ENCODE data around the gene UBE2Z. TPM values are rescaled to one million over a fixed set of nuclear protein-coding genes. Genes with fewer than 3 reads are reported as not detected.

UBE2Z gene
- total RNA-seq, 1 experiment from 2014 or later: 131 TPM

DNA sequence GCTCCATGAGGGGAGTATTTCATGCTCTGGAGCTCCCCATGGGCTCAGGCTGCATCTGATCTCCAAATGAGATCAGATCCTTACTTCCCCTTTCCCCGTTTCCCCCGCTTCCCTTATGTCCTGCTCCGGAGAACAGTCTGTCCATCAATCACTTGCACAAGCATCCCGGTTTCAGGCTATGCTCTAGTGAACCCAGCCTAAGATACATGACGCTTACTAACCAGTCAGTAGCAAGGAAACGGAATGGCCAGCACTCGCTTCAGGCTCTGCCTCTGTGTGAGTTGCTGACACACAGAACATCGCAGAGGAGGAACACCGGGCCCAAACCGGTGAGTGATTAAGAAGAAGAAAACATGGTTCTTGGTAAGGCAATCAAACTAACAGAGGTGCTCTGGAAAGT lies 25.0 kb upstream of the UBE2Z start:
- BruUV-seq (replicated peaks): no TSS peak
- ChIA-PET CTCF (no interaction called here), POLR2A (ENCODE audit: unreplicated experiment) (no interaction called here)
- TF ChIP-seq EZH2phosphoT487 (IDR thresholded peaks at IDR 0.05; ENCODE audit: borderline replicate concordance, low read length) (no peak), EZH2 (IDR thresholded peaks at IDR 0.05; ENCODE audit: low read length, unreplicated experiment) (no peak)
- TF ChIP-seq, protein P1, sequence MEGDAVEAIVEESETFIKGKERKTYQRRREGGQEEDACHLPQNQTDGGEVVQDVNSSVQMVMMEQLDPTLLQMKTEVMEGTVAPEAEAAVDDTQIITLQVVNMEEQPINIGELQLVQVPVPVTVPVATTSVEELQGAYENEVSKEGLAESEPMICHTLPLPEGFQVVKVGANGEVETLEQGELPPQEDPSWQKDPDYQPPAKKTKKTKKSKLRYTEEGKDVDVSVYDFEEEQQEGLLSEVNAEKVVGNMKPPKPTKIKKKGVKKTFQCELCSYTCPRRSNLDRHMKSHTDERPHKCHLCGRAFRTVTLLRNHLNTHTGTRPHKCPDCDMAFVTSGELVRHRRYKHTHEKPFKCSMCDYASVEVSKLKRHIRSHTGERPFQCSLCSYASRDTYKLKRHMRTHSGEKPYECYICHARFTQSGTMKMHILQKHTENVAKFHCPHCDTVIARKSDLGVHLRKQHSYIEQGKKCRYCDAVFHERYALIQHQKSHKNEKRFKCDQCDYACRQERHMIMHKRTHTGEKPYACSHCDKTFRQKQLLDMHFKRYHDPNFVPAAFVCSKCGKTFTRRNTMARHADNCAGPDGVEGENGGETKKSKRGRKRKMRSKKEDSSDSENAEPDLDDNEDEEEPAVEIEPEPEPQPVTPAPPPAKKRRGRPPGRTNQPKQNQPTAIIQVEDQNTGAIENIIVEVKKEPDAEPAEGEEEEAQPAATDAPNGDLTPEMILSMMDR (conservative IDR thresholded peaks at IDR 0.05; ENCODE audit: low read depth, low read length): no peak
- no peak overlapping the region for H3K9ac ChIP-seq (ENCODE audit: low read length)
- H3K27me3 ChIP-seq (ENCODE audit: low read length): no peaks in the 10 kb centered on the region
- DNase-seq (no peak), ATAC-seq (no peak)
- H3K4me3 ChIP-seq (ENCODE audit: low read length): no peak overlapping the region
- H3K4me1 ChIP-seq (ENCODE audit: insufficient read depth, low read length): no peaks in the 10 kb centered on the region
- intact Hi-C loops (cut with micrococcal nuclease): no loop called here
- no peak overlapping the region for H3K4me2 ChIP-seq (ENCODE audit: low read length)
- H3F3A ChIP-seq (ENCODE audit: low read length, unreplicated experiment): no peaks in the 10 kb centered on the region
- no peaks in the 10 kb centered on the region for H4K20me1 ChIP-seq (ENCODE audit: low read length)
- H3K9me2 ChIP-seq (replicated peaks; ENCODE audit: low read length): no peaks in the 10 kb centered on the region
- H2AFZ ChIP-seq (ENCODE audit: low read length): no peak overlapping the region
- H3K79me2 ChIP-seq (ENCODE audit: low read length): no peaks in the 10 kb centered on the region
- no peaks in the 10 kb centered on the region for H3K36me3 ChIP-seq (ENCODE audit: low read depth, low read length)
- no peak overlapping the region for H3K27ac ChIP-seq (ENCODE audit: low read length)
- no peaks in the 10 kb centered on the region for H3K9me3 ChIP-seq (ENCODE audit: low read length)

DNA sequence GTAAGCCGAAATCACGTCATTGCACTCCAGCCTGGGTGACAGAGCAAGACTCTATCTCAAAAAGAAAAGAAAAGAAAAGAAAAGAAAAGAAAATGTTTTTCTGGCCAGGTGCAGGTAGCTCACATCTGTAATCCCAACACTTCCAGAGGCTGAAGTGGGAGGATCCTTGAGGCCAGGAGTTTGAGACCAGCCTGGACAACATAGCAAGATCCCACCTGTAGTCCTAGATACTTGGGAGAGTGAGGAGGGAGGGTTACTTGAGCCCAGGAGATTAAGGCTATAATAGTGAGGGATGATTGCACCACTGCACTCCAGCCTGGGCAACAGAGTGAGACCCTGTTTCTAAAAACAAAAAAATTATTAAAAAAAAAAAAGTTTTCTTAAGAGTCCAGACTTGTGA lies 18.1 kb upstream of the UBE2Z start:
- no TSS peak for BruUV-seq (replicated peaks)
- ATAC-seq: no peak
- no peaks in the 10 kb centered on the region for H3F3A ChIP-seq (ENCODE audit: low read length, unreplicated experiment)
- CTCF ChIA-PET: no interaction called here
- no peaks in the 10 kb centered on the region for H3K9me3 ChIP-seq (ENCODE audit: low read length)
- H4K20me1 ChIP-seq (ENCODE audit: low read length): no peaks in the 10 kb centered on the region
- H3K36me3 ChIP-seq (ENCODE audit: low read depth, low read length): peaks cover 8% of the 10 kb centered on the region
- no peaks in the 10 kb centered on the region for H3K27me3 ChIP-seq (ENCODE audit: low read length)
- H3K9ac ChIP-seq (ENCODE audit: low read length): no peak overlapping the region
- no peak overlapping the region for H3K4me2 ChIP-seq (ENCODE audit: low read length)
- no peak for TF ChIP-seq EZH2phosphoT487 (IDR thresholded peaks at IDR 0.05; ENCODE audit: borderline replicate concordance, low read length)
- no peak for TF ChIP-seq EZH2 (IDR thresholded peaks at IDR 0.05; ENCODE audit: low read length, unreplicated experiment)
- TF ChIP-seq, protein P1 (conservative IDR thresholded peaks at IDR 0.05; ENCODE audit: low read depth, low read length): no peak
- POLR2A ChIA-PET (ENCODE audit: unreplicated experiment): no interaction called here
- peaks cover 33% of the 10 kb centered on the region for H3K79me2 ChIP-seq (ENCODE audit: low read length)
- H2AFZ ChIP-seq (ENCODE audit: low read length): no peak overlapping the region
- intact Hi-C loops (cut with micrococcal nuclease): loop anchor here (5.0 kb wide), 1 partner anchor 302 kb away; no protein-coding TSS in a partner anchor
- H3K4me3 ChIP-seq (ENCODE audit: low read length): no peak overlapping the region
- peaks cover 20% of the 10 kb centered on the region for H3K4me1 ChIP-seq (ENCODE audit: insufficient read depth, low read length)
- no peak for DNase-seq
- H3K9me2 ChIP-seq (replicated peaks; ENCODE audit: low read length): no peaks in the 10 kb centered on the region
- no peak overlapping the region for H3K27ac ChIP-seq (ENCODE audit: low read length)

DNA sequence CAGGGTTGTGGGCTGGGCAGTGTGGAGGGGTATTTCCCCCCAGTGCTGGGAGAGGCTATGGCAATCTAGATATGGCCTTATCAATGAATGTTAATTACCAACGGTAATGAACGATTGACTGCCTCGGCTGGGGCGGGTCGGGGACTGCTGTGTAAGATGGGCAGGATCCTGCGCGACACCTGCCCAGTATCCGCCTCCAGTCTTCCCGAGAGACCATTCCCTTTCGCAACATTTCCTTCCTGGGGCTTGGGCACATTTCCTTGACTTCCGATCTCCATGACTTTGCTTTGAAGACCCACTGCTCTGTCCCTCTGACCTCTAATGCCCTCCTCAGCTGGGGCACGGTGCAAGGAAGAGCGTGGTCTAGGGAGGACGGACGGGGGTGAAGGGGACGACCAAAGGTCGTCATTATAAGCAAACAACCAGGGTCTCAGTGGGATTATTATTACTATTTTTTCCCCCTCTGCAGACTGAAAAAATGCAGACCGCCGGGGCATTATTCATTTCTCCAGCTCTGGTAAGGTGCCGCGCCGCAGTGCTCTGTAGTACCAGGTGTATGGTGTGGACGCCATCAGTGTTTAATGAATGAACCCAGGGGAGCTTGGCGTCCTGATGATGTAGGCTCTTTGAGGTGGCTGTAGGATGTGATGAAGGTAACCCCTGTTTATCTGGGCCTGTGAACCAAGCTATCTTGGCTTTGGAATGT lies 15.1 kb upstream of the UBE2Z start:
- no peaks in the 10 kb centered on the region for H3K9me3 ChIP-seq (ENCODE audit: low read length)
- DNase-seq (no peak), ATAC-seq (no peak)
- peak overlapping the region; percentile 97 for H3K4me2 ChIP-seq (ENCODE audit: low read length)
- H4K20me1 ChIP-seq (ENCODE audit: low read length): no peaks in the 10 kb centered on the region
- ChIA-PET POLR2A (ENCODE audit: unreplicated experiment) (interaction anchor here (0.5 to 1.0 kb wide), 9 partner anchors 8 to 1746 kb away, joined by 3 to 19 read pairs (median 4); partner anchors contain the start of genes SNF8 and TTLL6), CTCF (interaction anchor here (0.6 to 2.0 kb wide), 7 partner anchors 14 to 423 kb away, joined by 3 to 13 read pairs (median 4); no protein-coding TSS in a partner anchor)
- peak overlapping the region; percentile 69 for H3K27ac ChIP-seq (ENCODE audit: low read length)
- H3K4me3 ChIP-seq (ENCODE audit: low read length): peak overlapping the region; percentile 95
- H3K9ac ChIP-seq (ENCODE audit: low read length): peak overlapping the region; percentile 98
- peaks cover 32% of the 10 kb centered on the region for H3K36me3 ChIP-seq (ENCODE audit: low read depth, low read length)
- TSS peak; percentile 71 for BruUV-seq (replicated peaks)
- H3K27me3 ChIP-seq (ENCODE audit: low read length): no peaks in the 10 kb centered on the region
- H3K79me2 ChIP-seq (ENCODE audit: low read length): peaks cover 43% of the 10 kb centered on the region
- no peaks in the 10 kb centered on the region for H3F3A ChIP-seq (ENCODE audit: low read length, unreplicated experiment)
- intact Hi-C loops (cut with micrococcal nuclease): loop anchor here (1.0 to 5.0 kb wide), 3 partner anchors 15 to 299 kb away; partner anchors contain the start of genes PRAC1, PRAC2 and UBE2Z
- peaks cover 29% of the 10 kb centered on the region for H3K4me1 ChIP-seq (ENCODE audit: insufficient read depth, low read length)
- TF ChIP-seq EZH2 (IDR thresholded peaks at IDR 0.05; ENCODE audit: low read length, unreplicated experiment) (no peak), EZH2phosphoT487 (IDR thresholded peaks at IDR 0.05; ENCODE audit: borderline replicate concordance, low read length) (no peak)
- TF ChIP-seq, protein P1 (conservative IDR thresholded peaks at IDR 0.05; ENCODE audit: low read depth, low read length): no peak
- H3K9me2 ChIP-seq (replicated peaks; ENCODE audit: low read length): no peaks in the 10 kb centered on the region
- peak overlapping the region; percentile 39 for H2AFZ ChIP-seq (ENCODE audit: low read length)

Measured in PC-3 (cell line).